ENCODE data around the gene HERC2.

DNA sequence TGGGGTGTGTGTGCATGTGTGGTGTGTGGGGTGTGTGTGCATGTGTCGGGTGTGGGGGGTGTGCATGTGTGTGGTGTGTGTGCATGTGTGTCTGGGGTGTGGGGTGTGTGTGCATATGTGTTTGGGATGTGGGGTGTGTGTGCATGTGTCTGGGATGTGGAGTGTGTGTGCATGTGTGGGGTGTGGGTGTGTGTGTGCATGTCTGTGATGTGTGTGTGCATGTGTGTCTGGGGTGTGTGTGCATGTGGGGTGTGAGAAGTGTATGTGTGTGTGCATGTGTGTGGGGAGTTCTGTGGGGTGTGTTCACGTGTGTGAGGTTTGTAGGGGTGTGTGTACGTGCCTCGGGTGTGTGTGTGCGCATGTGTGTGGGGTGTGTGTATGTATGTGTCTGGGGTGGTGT lies 216.2 kb downstream of the HERC2 start:
- no peak for TF ChIP-seq POLR2A (IDR thresholded peaks at IDR 0.05)
- TF ChIP-seq, protein P1, sequence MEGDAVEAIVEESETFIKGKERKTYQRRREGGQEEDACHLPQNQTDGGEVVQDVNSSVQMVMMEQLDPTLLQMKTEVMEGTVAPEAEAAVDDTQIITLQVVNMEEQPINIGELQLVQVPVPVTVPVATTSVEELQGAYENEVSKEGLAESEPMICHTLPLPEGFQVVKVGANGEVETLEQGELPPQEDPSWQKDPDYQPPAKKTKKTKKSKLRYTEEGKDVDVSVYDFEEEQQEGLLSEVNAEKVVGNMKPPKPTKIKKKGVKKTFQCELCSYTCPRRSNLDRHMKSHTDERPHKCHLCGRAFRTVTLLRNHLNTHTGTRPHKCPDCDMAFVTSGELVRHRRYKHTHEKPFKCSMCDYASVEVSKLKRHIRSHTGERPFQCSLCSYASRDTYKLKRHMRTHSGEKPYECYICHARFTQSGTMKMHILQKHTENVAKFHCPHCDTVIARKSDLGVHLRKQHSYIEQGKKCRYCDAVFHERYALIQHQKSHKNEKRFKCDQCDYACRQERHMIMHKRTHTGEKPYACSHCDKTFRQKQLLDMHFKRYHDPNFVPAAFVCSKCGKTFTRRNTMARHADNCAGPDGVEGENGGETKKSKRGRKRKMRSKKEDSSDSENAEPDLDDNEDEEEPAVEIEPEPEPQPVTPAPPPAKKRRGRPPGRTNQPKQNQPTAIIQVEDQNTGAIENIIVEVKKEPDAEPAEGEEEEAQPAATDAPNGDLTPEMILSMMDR (IDR thresholded peaks at IDR 0.05) = no peak
